Activated T-helper 1 cell treated with Interleukin-2 at 50 U/mL for 16 hours (primary cell): Measurements from ENCODE around the gene FGF14.

Experiments used
- DNase-seq: peaks from one replicate; pipeline ENCODE4 v3.0.0-alpha.2; 2020; ENCODE audit warnings: low read depth

The FGF14 gene

GRCh38 chr13:102367836-102368235, 34.0 kb downstream of the FGF14 start:
- no peak for DNase-seq

DNA sequence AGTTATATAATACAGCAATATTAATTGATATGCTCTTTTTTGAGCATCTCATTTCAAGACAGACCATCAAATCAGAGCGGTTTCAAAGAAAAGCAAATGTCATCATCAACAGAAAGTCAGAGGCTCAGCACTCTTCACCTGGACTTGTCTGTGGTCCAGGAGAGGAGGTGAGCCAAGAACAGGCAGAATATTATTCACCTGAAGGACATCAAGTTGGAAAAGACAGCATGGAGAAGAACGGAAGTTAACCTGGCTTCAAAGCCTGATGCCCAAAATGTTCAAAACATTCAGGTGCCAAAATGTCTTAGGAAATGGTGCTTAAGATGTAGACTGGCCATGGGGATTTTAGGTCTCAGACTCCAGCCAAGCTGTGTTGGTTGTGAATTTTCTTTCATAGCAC, 40.7 kb downstream of the FGF14 start:
- DNase-seq: no peak

GRCh38 chr13:102359264-102359663, 42.6 kb downstream of the FGF14 start:
- no peak for DNase-seq

DNA sequence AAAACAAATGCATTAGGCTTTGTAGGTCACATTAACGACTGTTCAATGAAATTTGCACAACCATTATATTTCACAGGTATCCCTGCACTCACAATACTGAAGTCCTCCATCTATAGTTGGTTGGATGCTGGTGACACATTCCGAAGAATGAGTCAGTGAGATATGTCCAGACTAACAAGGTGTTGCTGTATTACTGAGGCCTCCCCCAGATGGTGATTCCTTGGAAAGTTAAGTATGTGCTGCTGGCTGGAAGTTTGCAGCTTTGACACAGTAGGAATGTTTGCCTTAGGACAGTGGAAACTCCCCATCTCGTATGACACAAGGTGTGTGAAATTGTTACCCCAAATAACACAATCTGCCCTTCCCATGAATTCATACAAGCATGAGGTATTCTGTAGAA, 46.6 kb downstream of the FGF14 start:
- DNase-seq: no peak

- no peak for DNase-seq
Observed at GRCh38 chr13:102354011-102354410, 47.8 kb downstream of the FGF14 start.

DNA sequence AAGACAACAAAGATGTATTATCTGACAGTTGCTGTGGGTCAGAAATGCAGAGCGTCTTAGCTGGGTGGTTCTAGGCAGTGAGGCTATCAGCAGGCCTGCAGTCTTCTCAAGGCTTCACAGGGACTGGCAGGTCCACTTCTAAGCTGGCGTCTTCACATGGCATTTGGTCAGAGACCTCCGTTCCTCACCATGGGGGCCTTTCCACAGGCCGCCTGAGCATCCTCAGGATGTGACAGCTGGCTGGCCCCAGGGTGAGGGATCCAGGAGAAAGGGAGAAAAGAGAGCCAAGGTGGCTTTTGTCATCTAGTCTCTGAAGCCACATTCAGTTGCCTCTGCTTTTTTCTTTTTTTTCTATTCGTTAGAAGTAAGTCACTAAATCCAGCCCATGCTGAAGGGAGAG, 50.3 kb downstream of the FGF14 start:
- DNase-seq: no peak

- no peak for DNase-seq
Observed at GRCh38 chr13:102347490-102347889, 54.4 kb downstream of the FGF14 start.

- DNase-seq: no peak
Observed at GRCh38 chr13:102346769-102347168, 55.1 kb downstream of the FGF14 start.

GRCh38 chr13:102344410-102344809, 57.4 kb downstream of the FGF14 start:
- DNase-seq: no peak

DNA sequence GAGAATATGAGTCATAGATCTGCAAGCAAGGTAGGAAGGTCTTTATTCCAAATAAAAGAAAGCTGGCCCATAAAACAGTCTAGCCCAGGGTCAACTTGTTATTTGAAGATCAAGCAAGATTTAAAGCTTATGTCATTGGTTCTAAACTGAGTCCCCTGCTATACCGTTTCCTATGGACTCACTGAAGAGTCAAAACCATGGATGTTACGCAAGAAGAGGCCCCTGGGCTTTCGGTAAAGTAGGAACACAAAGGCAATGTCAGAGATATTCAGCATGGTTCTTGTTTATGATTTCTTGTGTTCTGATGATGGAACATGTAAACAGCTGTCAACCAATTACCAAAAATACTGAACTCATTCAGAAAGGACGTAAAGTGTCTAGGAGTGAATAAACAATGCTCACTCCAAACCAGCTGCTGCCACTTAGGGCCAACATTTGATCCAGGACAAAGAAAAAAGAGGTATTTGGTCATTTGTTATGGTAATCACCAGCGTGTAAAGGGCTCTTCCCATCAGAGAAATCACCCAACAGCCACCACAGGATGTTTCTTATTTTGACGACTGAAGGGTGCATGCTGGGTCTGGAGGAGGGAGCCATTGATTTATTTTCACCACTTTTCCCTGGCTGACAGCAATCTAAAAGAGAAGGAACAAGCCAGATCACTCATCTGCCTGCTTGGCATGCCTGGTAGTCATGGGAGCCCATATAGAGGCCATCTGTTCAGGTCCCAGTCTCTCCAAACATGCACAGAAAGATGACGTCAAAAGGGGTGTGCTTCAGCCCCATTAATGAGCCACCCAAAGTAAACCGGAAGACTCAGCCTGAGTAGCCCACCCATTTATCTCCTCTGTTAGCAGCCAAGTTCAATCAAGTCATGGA, 68.3 kb downstream of the FGF14 start:
- DNase-seq: no peak

- no peak for DNase-seq
Observed at GRCh38 chr13:102328909-102329308, 72.9 kb downstream of the FGF14 start.

DNA sequence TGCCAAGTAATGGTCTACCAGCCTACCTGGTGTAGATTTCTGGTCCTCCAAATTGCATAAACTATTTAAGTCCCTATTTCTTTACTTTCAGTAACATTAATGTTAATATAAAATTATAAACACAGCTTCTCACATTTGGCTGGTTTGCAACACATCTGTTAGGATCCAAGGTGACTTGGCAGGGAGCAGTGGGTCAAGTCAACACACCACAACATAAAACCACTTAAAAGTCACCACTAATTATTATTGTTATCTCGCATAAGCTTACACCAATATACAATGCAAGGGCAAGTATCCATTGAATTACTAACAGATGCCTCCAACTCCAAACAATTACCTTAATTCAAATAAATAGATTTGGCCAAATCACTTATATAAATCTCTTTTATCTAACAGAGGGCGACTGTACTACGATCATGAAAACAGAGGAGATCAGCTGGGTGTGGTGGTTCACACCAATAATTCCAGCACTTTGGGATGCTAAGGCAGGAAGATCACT, 74.7 kb downstream of the FGF14 start:
- no peak for DNase-seq

GRCh38 chr13:102326381-102327118, 75.3 kb downstream of the FGF14 start:
- DNase-seq: no peak

- no peak for DNase-seq
Observed at GRCh38 chr13:102325321-102325720, 76.5 kb downstream of the FGF14 start.

GRCh38 chr13:102323505-102323904, 78.3 kb downstream of the FGF14 start:
- no peak for DNase-seq

GRCh38 chr13:102323012-102323411, 78.8 kb downstream of the FGF14 start:
- DNase-seq: no peak

GRCh38 chr13:102322211-102322610, 79.6 kb downstream of the FGF14 start:
- DNase-seq: no peak

GRCh38 chr13:102318233-102318632, 83.6 kb downstream of the FGF14 start:
- DNase-seq: no peak

GRCh38 chr13:102317593-102317992, 84.3 kb downstream of the FGF14 start:
- no peak for DNase-seq

DNA sequence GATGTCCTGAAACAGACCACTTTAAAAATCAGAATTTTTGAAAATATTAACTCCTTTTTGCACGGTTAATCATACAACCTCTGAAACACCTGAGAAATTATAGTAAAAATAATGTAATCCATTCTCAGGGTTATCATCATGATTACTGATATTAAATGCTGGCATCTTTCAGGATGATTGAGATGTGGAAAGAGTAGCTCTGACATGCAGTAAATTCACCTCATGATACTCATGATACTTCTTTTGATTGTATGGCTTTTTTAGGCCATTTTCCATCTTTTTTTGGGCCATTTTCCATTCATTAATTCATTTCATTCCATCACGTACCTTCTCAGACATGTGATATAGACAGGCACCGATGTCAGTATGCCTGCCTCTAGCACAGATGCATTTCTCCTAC, 85.1 kb downstream of the FGF14 start:
- DNase-seq: no peak

DNA sequence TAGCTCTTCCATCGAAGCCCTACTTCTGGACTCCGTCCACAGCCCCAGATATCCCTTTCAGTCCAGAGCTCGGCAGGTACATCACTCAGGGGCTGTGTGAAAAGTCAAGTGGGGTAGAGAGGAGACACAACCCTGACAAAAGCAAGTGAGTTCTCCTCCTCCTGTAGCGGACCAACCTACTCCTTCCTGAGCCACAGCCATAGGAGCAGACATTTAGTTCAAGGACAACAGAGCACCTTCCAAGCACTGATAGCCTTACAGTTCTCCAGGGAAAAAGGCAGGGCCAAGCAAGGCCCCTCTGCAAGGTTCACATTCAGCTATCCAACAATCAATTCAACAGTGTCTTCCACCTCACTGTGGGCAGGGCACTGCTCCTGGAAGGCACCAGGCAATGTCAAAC, 89.0 kb downstream of the FGF14 start:
- no peak for DNase-seq

GRCh38 chr13:102311901-102312300, 89.9 kb downstream of the FGF14 start:
- no peak for DNase-seq

DNA sequence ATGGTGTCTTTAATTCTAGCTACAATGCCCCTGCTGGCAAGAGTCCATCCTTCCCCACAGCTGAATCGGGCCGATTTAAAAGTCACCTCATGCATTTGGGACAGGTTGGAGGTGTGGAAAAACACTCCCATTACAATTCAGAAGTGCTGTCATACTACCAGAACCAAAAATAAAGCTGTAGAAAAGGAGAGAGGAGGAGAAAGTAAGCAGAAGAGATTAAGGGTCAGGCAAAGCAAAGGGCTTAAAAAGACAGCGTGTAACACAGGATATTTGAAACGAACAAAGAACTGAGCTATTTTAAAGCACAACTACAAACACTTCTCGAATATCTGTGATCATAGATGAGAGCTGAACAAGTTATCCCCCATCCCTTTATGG, 90.4 kb downstream of the FGF14 start:
- DNase-seq: no peak
